Heart left ventricle (tissue), 16 donors: ENCODE data around the gene WHRN. TPM values are rescaled to one million over a fixed set of nuclear protein-coding genes. Genes with fewer than 3 reads are reported as not detected.

Source experiments
- ATAC-seq, 4 donors: fragments of 200-7000 bp; cut with Tn5 transposase; one replicate each; pipeline ENCODE4 v1.9.1; 2020 to 2022; ENCODE audit warnings: moderate library complexity in 4 of 4, mild to moderate bottlenecking in 3 of 4, moderate number of reproducible peaks in 1 of 4
- DNase-seq, 5 donors: peaks; one replicate each; pipeline ENCODE4 v3.0.0-alpha.2; 2020
- H3K27ac ChIP-seq, 12 donors: fragments of 200-600 bp; sonication (generic) in 4 of 12; one replicate each; pipeline versions ENCODE4 v1.5.0 to v1.8.0; 2016 to 2022; ENCODE audit warnings: mild to moderate bottlenecking in 2 of 12
- H3K27me3 ChIP-seq, 9 donors: fragments of 200-600 bp; sonication (generic) in 2 of 9; one replicate each; pipeline versions ENCODE4 v1.5.1 to v1.8.0; 2016 to 2022; ENCODE audit warnings: mild to moderate bottlenecking in 3 of 9
- H3K36me3 ChIP-seq, 9 donors: fragments of 200-600 bp; sonication (generic) in 2 of 9; one replicate each; pipeline versions ENCODE4 v1.5.0 to v1.8.0; 2018 to 2022; ENCODE audit warnings: mild to moderate bottlenecking in 2 of 9
- H3K4me1 ChIP-seq, 12 donors: fragments of 200-600 bp; sonication (generic) in 4 of 12; one replicate each; pipeline versions ENCODE4 v1.5.0 to v1.8.0; 2016 to 2022; ENCODE audit warnings: mild to moderate bottlenecking in 3 of 12
- H3K4me3 ChIP-seq, 12 donors: fragments of 200-600 bp; sonication (generic) in 4 of 12; one replicate each; pipeline versions ENCODE4 v1.5.0 to v1.8.0; 2017 to 2022; ENCODE audit warnings: mild to moderate bottlenecking in 9 of 12, moderate library complexity in 4 of 12
- H3K9me3 ChIP-seq, 12 donors: fragments of 200-600 bp; sonication (generic) in 4 of 12; one replicate each; pipeline versions ENCODE4 v1.5.0 to v1.8.0; 2016 to 2022; ENCODE audit warnings: mild to moderate bottlenecking in 1 of 12
- POLR2A ChIP-seq, 2 donors: fragments of 450-650 bp; IDR thresholded peaks; one replicate each; pipeline ENCODE4 v1.6.1; 2017; ENCODE audit warnings: antibody characterized with exemption in 2 of 2, mild to moderate bottlenecking in 2 of 2, moderate library complexity in 2 of 2
- WGBS, 4 donors: extraction: QIAGEN DNeasy Blood & Tissue Kit in 2 of 4; methylation state at CpG; one replicate each; pipeline versions ENCODE4 v1.1.5 to v1.1.7; 2013 to 2018; 5-methylcytosine and 5-hydroxymethylcytosine counted together
- intact Hi-C, 10 donors: fragments of 100-400 bp; cut with DNase I; formaldehyde crosslinking; loops; one replicate each; pipeline versions ENCODE4 v1.11.1 to v1.14.2; 2022
- polyA plus RNA-seq, 2 donors: library from polyadenylated mRNA; stranded (reverse); fragments of 200-250 nt; gene quantifications; one replicate each; pipeline ENCODE4 v1.2.3, GENCODE V29; 2013
- total RNA-seq, 9 donors: library from RNA; depleted of rRNA in 2 of 9; stranded (reverse); fragments of >200 nt in 2 of 9; fragmentation: NEBNext Ultra II Directional in 3 of 9; extraction: Animal tissue kit (Norgen Biotek cat#: 25700) in 3 of 9; gene quantifications; one replicate each; pipeline versions ENCODE4 v1.1.0 to v1.2.4, GENCODE V29; 2016 to 2023
- TF ChIP-seq, protein P1 (sequence below), 12 donors: fragments of 200-600 bp; sonication (generic) in 4 of 12; IDR thresholded peaks; one replicate each; pipeline versions ENCODE4 v1.5.0 to v1.8.0; 2018 to 2022; ENCODE audit warnings: antibody characterized with exemption in 12 of 12, mild to moderate bottlenecking in 5 of 12
- donor health status: ischemic (EF 13 %, LVEDD 7.1; RV severe dilation, severe dysfunction).
- donor health status: healthy with polysubstance abuse.
- donor health status: DM: no; HTN: yes; CAD: no.
- donor health status: DM: no; HTN: no; CAD: no.
- donor health status: ischemic (EF 25% LVEDD 6.9; RV normal size, moderate dysfunction).
- donor health status: ischemic (EF 25% LVEDD 5.7; RV mildly dilated, moderate dysfunction).
- donor health status: healthy.
- donor health status: DM: yes; HTN: yes; CAD: no.
- donor health status: ischemic (EF 35%, LVEDD 5.7; RV mildly dilated, moderate dysfunction).
- donor health status: nonischemic (EF 11% LVEDD 7.7; RV severe dilation, severe dysfunction).
- donor health status: DM: yes; HTN: yes; CAD: no.
- donor health status: PGD.
- donor health status: ischemic (EF 29% LVEDD 5.4; RV normal size, mild dysfunction).
- donor health status: nonischemic (EF 23%, LVEDD 6.1; RV moderate dilation, normal function).

WHRN gene
- total and polyA plus RNA-seq, 11 donors = 0.12 to 1.4 (median 0.56) TPM

DNA sequence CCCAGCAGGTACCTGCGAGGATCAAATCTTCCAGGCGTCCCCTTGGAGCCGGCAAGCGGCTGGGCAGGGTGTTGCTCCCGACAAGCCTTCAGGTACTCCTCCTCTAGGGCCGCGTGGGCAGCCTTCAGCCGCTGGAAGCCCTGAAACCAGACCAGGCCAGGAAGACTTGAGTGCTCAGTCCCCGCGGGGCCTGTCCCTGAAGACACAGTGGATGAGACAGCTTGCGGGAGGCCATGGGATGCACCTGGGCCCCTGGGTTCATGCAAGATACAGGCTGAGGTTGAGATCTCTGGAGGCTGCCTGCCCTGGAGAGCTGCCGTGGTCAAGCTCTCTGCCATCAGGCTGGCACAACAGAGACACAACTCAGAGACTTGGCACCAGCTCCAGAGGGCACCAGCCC, 142.9 kb downstream of the WHRN start:
- Histone ChIP-seq H3K4me1 (peaks cover 0 to 39% (median 0%) of the 10 kb centered on the region in 12 donors), H3K27ac (no peak overlapping the region), H3K27me3 (no peaks in the 10 kb centered on the region), H3K9me3 (no peaks in the 10 kb centered on the region), H3K36me3 (peaks cover 2 to 99% (median 87%) of the 10 kb centered on the region in 9 donors), H3K4me3 (no peak overlapping the region)
- no peak for ATAC-seq
- TF ChIP-seq, protein P1, sequence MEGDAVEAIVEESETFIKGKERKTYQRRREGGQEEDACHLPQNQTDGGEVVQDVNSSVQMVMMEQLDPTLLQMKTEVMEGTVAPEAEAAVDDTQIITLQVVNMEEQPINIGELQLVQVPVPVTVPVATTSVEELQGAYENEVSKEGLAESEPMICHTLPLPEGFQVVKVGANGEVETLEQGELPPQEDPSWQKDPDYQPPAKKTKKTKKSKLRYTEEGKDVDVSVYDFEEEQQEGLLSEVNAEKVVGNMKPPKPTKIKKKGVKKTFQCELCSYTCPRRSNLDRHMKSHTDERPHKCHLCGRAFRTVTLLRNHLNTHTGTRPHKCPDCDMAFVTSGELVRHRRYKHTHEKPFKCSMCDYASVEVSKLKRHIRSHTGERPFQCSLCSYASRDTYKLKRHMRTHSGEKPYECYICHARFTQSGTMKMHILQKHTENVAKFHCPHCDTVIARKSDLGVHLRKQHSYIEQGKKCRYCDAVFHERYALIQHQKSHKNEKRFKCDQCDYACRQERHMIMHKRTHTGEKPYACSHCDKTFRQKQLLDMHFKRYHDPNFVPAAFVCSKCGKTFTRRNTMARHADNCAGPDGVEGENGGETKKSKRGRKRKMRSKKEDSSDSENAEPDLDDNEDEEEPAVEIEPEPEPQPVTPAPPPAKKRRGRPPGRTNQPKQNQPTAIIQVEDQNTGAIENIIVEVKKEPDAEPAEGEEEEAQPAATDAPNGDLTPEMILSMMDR (IDR thresholded peaks at IDR 0.05) = no peak
- no peak for TF ChIP-seq POLR2A (IDR thresholded peaks at IDR 0.05)
- no peak for DNase-seq
- 77 to 92% (median 90%) methylated on average over 6 to 12 of the region's 12 CpGs for WGBS, 4 donors
- intact Hi-C loops = no loop called here

DNA sequence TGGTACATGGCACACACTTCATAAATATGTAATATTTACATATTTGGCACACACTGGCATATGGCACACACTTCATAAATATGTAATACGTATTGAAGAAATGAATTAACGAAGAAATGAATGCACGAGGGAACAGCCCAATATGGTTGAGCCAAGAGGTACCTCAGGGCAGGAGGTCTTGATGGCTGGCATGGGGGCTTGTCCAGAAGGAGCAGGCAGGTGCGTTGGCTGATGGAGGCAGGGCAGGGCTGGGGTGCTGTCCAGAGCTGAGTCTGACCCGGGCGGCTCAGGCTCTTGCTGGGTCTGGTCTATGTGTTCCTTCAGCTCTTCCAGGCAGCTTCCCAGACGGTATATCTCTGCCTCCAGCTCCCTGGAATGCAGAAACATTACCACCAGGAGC, 143.7 kb downstream of the WHRN start:
- DNase-seq (no peak), ATAC-seq (no peak)
- Histone ChIP-seq H3K4me3 (no peak overlapping the region), H3K27me3 (no peaks in the 10 kb centered on the region), H3K4me1 (peaks cover 0 to 30% (median 0%) of the 10 kb centered on the region in 12 donors), H3K9me3 (no peaks in the 10 kb centered on the region), H3K27ac (no peak overlapping the region), H3K36me3 (peaks cover 2 to 100% (median 92%) of the 10 kb centered on the region in 9 donors)
- WGBS, 4 donors = 92 to 96% (median 96%) methylated on average over 7 of the region's 7 CpGs
- TF ChIP-seq, protein P1 (IDR thresholded peaks at IDR 0.05) = no peak
- no peak for TF ChIP-seq POLR2A (IDR thresholded peaks at IDR 0.05)
- intact Hi-C loops = no loop called here

DNA sequence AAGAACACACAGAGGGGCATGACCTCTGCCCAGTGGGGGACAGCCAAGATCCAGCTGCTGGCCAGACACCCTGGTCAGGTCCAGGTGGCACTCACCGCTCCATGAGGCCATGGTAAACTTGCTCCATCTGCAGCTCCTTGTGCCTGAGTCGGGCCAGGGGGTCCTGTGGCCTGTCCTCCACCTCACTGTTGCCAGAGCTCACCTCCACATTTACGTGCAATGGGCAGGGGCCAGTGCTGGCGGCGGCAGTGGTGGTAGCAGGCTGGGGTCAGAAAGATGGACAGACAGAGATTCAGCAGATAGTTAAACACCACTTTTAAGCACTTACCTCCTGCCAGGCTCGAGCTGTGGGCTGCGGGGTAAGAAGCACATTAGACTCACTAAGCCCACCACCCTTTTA, 145.5 kb downstream of the WHRN start:
- H3K4me1 ChIP-seq = peaks cover 0 to 13% (median 0%) of the 10 kb centered on the region in 12 donors
- intact Hi-C loops = no loop called here
- H3K9me3 ChIP-seq = no peaks in the 10 kb centered on the region
- H3K27ac ChIP-seq = no peak overlapping the region
- WGBS, 4 donors = 96 to 97% (median 96%) methylated on average over 7 of the region's 7 CpGs
- TF ChIP-seq POLR2A (IDR thresholded peaks at IDR 0.05) = no peak
- TF ChIP-seq, protein P1 (IDR thresholded peaks at IDR 0.05) = no peak
- no peaks in the 10 kb centered on the region for H3K27me3 ChIP-seq
- DNase-seq = no peak
- peaks cover 2 to 100% (median 97%) of the 10 kb centered on the region in 9 donors for H3K36me3 ChIP-seq
- ATAC-seq = no peak
- H3K4me3 ChIP-seq = no peak overlapping the region

DNA sequence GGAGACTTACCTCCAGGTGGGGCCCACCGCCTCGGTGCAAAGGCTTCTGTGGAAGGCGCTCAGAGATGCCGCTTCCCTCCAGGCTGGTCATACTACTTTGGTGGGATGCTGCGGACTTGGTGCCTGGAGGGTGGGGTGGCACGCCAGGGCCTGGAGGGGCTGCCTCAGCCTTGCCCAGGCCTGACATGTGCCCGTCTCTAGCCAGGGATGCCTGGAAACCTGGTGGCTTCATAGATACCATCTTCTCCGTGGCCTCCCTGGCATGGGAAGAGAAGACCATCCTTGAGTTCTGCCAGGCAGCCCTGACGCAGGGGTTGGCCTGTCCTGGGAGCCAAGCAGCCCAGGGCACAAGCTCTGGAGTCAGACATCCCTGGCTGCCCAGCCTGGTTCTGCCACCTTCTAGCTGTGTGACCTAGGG, 147.4 kb downstream of the WHRN start:
- peaks cover 2 to 100% (median 94%) of the 10 kb centered on the region in 9 donors for H3K36me3 ChIP-seq
- intact Hi-C loops = no loop called here
- 96 to 98% (median 97%) methylated on average over 8 to 9 of the region's 9 CpGs for WGBS, 4 donors

More for the DNA sequence above, 147.4 kb downstream of the WHRN start:
- H3K4me1 ChIP-seq = no peaks in the 10 kb centered on the region
- H3K9me3 ChIP-seq = no peaks in the 10 kb centered on the region
- no peak overlapping the region for H3K27ac ChIP-seq
- TF ChIP-seq, protein P1 (IDR thresholded peaks at IDR 0.05) = no peak
- TF ChIP-seq POLR2A (IDR thresholded peaks at IDR 0.05) = no peak
- no peak for ATAC-seq
- no peaks in the 10 kb centered on the region for H3K27me3 ChIP-seq
- H3K4me3 ChIP-seq = no peak overlapping the region
- no peak for DNase-seq
